GM18858 (cell line): ENCODE data around the gene GMDS.

ENCODE experiments used
- ATAC-seq: cut with Tn5 transposase; IDR thresholded peaks from one replicate; pipeline ENCODE4 v1.9.1; 2021; ENCODE audit not compliant: unreplicated experiment

GMDS gene

GRCh38 chr6:2242311-2242710 lies 3.1 kb downstream of the GMDS start:
- no peak for ATAC-seq

- ATAC-seq: no peak
Measured at GRCh38 chr6:2240961-2241360, 4.4 kb downstream of the GMDS start.

DNA sequence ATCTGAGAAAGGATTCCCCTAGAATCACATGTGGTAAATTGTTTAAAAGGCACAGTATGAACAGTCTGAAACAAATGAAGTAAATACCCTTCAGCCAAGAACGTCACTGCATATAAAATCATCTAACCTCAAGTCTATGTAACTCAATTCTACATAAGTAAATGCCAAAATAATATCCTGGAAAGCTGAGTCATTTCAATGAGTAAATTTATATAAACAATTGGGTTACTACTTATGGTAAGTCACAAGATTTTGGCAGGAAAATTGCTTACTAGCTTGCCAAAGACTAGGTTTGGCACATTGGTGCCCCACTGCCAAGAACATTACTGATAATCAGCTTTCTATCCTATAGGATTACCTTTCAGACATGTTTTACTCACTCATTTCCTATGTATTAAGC lies 8.4 kb downstream of the GMDS start:
- ATAC-seq: no peak

DNA sequence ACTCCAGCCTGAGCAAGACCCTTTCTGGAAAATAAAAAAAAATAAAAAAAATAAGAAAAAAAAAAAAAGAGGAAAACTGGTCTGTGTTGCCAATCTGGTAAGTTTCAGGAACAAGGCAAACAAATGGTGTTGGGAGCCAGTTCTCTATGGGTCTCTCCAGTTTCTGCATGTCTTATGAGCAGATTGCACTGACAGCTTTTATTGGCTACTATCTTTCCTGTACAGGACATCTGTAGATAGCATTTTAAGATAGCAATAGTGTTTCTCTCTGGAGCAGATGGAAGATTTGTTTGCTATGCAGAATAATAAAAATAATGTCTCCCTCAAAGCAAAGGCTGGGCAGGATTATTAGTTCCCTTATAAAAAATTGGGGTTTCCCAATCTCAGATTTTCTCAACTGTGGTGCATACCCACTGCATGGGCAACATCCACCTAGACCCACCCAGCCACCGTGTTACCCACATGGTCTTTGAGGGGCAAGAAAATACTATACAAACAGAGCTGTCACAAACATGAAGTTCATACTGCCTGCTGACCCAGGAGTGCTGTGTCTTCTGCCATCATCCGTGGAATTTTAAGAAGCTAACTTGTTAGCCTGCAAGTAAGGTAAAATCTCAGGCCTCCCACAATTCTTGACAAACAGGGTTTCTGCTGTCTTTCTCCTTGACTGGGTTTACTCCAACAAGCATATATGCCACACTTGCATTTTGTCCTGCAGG lies 9.5 kb downstream of the GMDS start:
- no peak for ATAC-seq

- no peak for ATAC-seq
Measured at GRCh38 chr6:2232445-2232844, 13.0 kb downstream of the GMDS start.

DNA sequence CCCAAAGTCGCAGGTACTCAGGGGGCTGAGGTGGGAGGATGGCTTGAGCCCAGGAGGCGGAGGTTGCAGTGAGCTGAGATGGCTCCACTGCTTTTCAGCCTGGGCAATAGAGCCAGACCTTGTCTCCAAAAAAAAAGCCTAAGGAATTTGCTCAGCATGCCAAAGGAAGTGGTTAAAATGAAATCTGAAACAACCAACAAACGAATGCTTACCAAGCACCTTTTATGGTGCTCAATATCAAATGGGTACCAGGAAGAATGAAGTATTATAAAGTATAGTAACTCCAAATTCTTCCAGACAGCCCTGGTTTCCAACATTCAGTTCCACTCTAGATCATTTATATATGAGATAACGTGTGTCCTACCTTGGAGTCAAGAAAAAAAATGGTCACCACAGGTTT lies 14.0 kb downstream of the GMDS start:
- ATAC-seq: no peak

- peak; percentile 41 for ATAC-seq
Measured at GRCh38 chr6:2230659-2231277, 14.6 kb downstream of the GMDS start.

GRCh38 chr6:2229742-2230141 lies 15.7 kb downstream of the GMDS start:
- no peak for ATAC-seq

DNA sequence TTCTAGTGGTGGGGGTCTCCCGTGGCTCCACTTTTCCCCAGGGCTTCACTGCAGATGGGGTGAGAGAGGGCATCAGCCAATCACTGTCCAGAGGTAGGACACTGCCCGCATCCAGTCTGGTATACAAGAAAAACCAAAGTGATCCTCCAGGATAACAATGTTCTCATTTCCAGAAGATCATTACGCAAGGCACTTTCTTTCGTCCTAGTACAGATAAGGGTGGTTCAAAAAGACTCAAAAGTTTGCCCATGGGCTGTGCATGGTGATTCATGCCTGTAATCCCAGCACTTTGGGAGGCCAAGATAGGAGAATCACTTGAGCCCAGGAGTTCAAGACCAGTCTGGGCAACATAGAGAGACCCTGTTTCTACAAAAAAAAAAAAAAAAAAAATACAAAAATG lies 16.4 kb downstream of the GMDS start:
- ATAC-seq: no peak

- ATAC-seq: no peak
Measured at GRCh38 chr6:2228392-2228791, 17.0 kb downstream of the GMDS start.

DNA sequence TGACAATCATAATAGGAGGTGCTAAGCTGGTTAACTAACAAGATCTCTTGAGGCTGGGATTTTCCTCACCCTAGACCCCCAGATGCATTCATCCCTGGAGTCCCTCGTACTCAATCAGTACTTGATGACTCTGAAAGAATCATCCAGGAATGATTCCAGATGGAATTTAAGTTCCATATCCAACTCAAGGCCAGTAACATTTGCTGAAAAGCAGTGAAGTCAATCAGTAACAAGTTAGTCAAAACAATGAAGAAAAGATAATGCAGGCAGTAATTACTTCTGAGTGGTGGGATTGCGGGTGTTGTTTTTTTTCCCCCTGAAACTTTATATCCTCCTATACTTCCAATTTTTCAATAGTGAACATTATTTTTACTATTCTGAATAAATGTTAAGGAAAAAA lies 18.6 kb downstream of the GMDS start:
- no peak for ATAC-seq

DNA sequence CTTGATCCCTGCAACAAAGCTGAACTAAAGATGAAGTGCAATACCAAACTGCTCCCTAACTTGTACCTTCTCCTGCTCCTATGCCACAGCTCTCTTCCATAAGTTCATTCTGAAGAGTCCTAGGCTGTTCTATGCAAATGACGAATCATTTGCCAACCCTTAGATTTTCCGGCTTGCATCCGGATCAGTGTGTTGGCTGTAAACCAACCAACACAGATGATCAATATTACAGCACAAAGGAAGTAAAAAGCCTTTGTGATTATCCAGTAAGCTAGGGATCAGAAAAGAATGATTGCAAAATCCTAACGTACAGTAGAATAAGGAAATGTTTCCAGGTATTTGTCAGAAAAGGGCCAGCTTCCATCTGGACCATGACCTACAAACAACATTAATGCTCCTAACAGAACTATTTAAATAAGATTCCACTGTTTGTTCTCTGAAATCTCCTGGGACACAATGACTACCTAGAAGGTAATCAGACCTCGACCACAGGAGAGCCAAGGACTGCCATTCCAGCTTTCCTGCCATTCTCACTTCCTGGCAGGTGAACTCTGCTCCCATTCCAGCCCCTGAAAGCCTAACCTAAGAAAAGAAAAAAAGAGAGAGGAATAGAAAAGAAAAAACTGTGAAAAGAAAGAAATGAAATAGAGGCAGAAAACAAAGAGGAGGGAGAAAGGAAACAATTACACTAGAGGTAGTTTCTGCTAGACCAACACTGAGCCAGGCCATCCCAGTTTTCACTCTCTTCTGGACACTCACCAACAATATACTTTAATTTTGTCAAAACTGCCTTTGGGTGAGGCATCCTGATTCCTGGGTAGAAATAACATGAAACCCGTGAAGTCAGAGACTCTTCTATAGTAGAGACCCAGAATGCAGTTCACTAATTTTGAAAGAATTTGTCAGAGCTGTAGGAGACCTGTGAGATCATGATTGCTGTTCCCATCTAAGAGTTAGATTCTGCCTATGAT lies 19.7 kb downstream of the GMDS start:
- no peak for ATAC-seq

- no peak for ATAC-seq
Measured at GRCh38 chr6:2224847-2225382, 20.5 kb downstream of the GMDS start.

GRCh38 chr6:2222275-2222842 lies 23.0 kb downstream of the GMDS start:
- no peak for ATAC-seq

- ATAC-seq: no peak
Measured at GRCh38 chr6:2221726-2222274, 23.6 kb downstream of the GMDS start.

- ATAC-seq: no peak
Measured at GRCh38 chr6:2220154-2220553, 25.3 kb downstream of the GMDS start.

GRCh38 chr6:2218866-2219265 lies 26.5 kb downstream of the GMDS start:
- ATAC-seq: no peak

DNA sequence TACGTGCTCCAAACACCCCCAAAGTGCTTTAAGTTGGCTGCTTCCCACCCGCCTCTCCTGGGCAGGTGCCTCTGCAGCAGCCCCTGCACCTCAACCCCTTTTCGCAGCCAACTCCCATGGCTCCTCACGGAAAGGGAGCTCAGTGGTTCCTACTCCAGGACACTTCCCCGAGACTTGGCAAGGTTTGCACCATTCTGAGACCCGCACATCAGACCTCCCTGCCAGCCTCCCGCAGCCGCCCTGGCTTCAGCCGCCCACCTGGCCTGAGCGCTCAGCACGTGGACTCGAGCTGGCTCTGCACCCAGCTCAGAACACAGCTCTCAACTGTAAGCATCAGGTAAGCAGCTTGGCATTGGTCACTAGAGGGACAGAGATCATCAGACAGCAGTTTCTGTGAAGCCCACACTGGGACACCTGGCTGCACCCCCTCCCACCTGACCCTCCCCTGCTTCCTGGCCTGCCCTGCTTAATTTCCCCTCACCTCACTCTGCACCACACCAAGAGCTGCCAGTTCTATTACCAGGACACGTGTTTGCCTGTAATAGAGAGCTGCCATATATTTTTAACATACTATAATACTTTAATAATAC lies 28.5 kb downstream of the GMDS start:
- ATAC-seq: no peak

DNA sequence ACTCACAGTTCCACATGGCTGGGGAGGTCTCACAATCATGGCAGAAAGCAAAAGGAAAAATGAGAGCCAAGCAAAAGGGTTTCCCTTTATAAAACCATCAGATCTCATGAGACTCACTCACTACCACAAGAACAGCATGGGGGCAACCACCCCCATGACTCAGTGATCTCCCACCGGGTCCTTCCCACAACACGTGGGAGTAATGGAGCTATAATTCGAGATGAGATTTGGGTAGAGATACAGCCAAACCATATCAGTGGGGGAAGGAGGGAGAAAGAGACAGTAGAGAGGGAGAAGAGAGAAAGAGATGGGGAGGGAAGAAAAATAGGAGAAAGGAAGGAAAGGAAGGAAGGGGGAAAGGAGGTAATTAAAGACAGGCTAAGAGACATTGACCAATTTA lies 30.1 kb downstream of the GMDS start:
- ATAC-seq: no peak

GRCh38 chr6:2213086-2213485 lies 32.3 kb downstream of the GMDS start:
- ATAC-seq: no peak
